Activated naive CD8-positive, alpha-beta T cell (primary cell): ENCODE data around the gene MSH3.
"Not testable (repeated sequence)": the region's sequence is repeated elsewhere in the genome, so short reads cannot be mapped to it uniquely, and the experiment has no call there.

Source experiments
- H3K27ac Mint-ChIP-seq: one replicate; pipeline ENCODE4 v1.8.0; 2021; ENCODE audit warnings: mixed read lengths
- H3K27me3 Mint-ChIP-seq: one replicate; pipeline ENCODE4 v1.8.0; 2021; ENCODE audit warnings: mixed read lengths
- H3K36me3 Mint-ChIP-seq: one replicate; pipeline ENCODE4 v1.8.0; 2021; ENCODE audit warnings: mixed read lengths
- H3K4me1 Mint-ChIP-seq: one replicate; pipeline ENCODE4 v1.8.0; 2021; ENCODE audit warnings: low read depth, mixed read lengths
- H3K4me3 Mint-ChIP-seq: one replicate; pipeline ENCODE4 v1.8.0; 2021; ENCODE audit warnings: mild to moderate bottlenecking, mixed read lengths
- H3K9me3 Mint-ChIP-seq: one replicate; pipeline ENCODE4 v1.8.0; 2021; ENCODE audit warnings: low read depth, mixed read lengths

MSH3 gene

DNA sequence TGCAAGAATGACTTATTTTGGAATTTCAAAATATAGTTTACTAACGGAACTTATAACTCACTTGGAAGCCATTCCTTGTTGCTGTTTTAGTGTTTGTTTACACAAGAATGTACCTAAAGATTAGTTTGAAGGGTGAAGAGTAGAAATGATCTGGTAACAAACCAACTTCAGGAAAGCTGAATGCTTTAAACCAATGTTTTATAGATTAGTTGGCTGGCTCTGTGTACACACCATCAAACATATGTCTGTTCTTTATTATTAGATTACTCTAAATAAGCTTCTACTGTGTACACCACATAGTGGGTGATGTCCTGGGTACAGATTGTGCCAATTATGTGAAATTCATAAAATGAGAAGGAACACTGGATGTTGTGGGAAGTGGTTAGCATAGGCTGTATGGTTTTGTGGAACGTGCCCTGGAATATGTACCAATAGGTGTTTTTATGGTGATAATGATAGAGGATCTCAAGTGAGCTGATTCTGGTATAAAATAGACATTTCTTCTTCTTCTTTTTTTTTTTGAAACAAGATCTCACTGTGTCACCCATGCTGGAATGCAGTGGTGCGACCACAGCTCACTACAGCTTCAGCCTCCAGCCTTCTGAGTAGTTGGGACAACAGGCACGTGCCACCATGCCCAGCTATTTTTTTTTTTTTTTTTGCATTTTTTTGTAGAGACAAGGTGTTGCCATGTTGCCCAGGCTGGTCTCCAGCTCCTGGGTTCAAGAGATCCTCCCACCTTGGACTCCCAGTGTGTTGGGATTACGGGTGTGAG is 109.6 kb downstream of the MSH3 start:
- Mint-ChIP-seq H3K4me1 (peaks cover 37% of the 10 kb centered on the region), H3K4me3 (no peak overlapping the region), H3K36me3 (peaks cover 26% of the 10 kb centered on the region), H3K27ac (no peak overlapping the region), H3K27me3 (no peaks in the 10 kb centered on the region), H3K9me3 (no peaks in the 10 kb centered on the region)

- Mint-ChIP-seq H3K4me3 (no peak overlapping the region), H3K9me3 (no peaks in the 10 kb centered on the region), H3K27ac (no peak overlapping the region), H3K36me3 (peaks cover 22% of the 10 kb centered on the region), H3K4me1 (peaks cover 30% of the 10 kb centered on the region), H3K27me3 (no peaks in the 10 kb centered on the region)
These were observed 110.3 kb downstream of the MSH3 start for GRCh38 chr5:80764786-80765185.

DNA sequence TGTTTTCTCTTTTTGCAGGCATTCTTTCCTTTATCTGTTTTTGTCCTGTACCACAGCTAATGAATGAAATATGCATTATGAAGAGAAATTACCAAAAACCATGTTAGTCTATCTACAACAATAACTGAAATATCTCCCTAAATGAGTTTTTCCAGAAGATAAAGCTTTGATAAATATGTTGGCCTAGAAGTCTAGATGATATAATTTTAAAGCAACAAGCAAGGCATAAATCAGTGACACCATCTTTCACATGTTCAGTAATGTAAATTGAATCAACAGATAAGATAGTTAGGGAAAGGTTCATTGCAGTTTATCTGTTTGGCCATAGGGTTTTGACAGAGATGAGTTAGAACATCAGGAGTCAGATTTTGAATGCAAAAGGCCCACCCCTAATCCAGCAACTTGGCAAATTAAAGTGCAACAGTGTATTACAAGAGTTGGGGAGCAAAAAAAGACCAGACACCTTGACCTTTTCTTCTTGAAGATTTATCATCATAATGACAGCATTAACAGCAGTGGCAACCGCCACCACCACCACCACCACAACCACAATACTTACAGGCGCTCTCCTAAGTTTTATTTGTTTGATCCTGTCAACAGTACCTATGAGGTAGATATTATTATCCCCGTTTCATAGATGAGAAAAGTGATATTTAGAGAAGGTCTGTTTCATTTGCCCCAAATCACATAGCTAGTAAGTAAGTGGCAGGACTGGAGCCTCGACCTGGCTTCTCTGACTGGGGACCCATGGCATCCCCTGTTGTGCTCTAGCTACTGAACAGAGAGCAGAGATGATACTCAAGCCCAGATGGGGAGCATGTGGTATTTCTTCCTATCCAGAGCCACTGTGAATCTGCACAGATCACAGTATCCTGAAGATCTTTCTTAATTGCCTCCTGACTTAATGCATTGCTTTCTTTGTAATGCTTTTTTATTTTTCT is 123.2 kb downstream of the MSH3 start:
- H3K36me3 Mint-ChIP-seq: peaks cover 26% of the 10 kb centered on the region

GRCh38 chr5:80780024-80780423 is 125.6 kb downstream of the MSH3 start:
- H3K9me3 Mint-ChIP-seq: no peaks in the 10 kb centered on the region
- peaks cover 23% of the 10 kb centered on the region for H3K36me3 Mint-ChIP-seq
- peaks cover 19% of the 10 kb centered on the region for H3K4me1 Mint-ChIP-seq
- no peak overlapping the region for H3K4me3 Mint-ChIP-seq
- no peak overlapping the region for H3K27ac Mint-ChIP-seq
- H3K27me3 Mint-ChIP-seq: no peaks in the 10 kb centered on the region

More for the DNA sequence above, 123.2 kb downstream of the MSH3 start:
- peaks cover 4% of the 10 kb centered on the region for H3K9me3 Mint-ChIP-seq
- H3K27ac Mint-ChIP-seq: peak overlapping the region; percentile 43
- H3K4me1 Mint-ChIP-seq: peaks cover 19% of the 10 kb centered on the region
- no peak overlapping the region for H3K4me3 Mint-ChIP-seq
- H3K27me3 Mint-ChIP-seq: no peaks in the 10 kb centered on the region

DNA sequence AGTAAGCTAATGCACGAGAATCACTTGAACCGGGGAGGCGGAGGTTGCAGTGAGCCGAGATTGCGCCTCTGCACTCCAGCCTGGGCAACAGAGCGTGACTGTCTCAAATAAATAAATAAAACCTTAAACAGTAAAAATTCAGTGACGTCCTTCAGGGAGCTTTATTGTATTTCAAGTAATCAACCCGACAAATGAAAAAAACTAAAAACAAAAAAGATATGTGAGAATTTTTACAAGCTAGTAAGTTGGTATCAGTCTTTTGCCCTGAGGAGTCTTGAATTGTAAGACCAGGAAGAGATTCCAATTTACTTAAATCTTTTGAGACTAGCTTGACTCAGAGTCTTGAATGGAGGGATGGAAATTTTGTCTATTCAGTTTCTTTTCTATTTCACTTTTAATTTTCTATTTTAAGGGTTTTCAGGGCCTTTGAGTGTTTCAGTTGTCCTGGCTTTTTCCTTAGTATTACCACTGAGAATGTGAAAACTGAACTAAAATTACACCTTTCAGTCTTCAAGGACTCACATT is 126.4 kb downstream of the MSH3 start:
- Mint-ChIP-seq H3K36me3 (peaks cover 23% of the 10 kb centered on the region), H3K9me3 (no peaks in the 10 kb centered on the region), H3K27me3 (no peaks in the 10 kb centered on the region), H3K4me3 (no peak overlapping the region), H3K27ac (no peak overlapping the region), H3K4me1 (peaks cover 19% of the 10 kb centered on the region)

- no peaks in the 10 kb centered on the region for H3K27me3 Mint-ChIP-seq
- H3K4me3 Mint-ChIP-seq: no peak overlapping the region
- H3K27ac Mint-ChIP-seq: peak overlapping the region; percentile 7
- H3K9me3 Mint-ChIP-seq: no peaks in the 10 kb centered on the region
- H3K4me1 Mint-ChIP-seq: peaks cover 19% of the 10 kb centered on the region
- peaks cover 23% of the 10 kb centered on the region for H3K36me3 Mint-ChIP-seq
These were observed 126.9 kb downstream of the MSH3 start for GRCh38 chr5:80781356-80781755.

DNA sequence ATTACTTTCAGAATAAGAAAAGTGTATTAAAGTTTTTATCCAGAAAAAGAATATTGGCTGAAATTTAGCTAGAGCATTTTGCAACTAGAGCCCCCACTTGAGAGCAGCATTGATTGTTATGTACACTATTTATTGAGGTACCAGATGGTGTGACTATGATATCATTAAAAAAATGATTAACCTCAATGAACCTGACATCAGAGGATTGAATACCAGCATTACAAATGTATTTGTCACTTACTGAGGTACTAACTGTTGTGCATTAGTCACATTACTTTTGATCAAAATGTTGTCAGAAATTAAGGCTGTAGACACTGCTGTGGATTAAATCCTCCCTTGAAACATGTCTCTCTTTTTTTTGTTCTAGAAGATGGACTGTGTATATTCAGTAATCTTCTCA is 128.2 kb downstream of the MSH3 start:
- Mint-ChIP-seq H3K36me3 (peaks cover 18% of the 10 kb centered on the region), H3K27me3 (no peaks in the 10 kb centered on the region)

DNA sequence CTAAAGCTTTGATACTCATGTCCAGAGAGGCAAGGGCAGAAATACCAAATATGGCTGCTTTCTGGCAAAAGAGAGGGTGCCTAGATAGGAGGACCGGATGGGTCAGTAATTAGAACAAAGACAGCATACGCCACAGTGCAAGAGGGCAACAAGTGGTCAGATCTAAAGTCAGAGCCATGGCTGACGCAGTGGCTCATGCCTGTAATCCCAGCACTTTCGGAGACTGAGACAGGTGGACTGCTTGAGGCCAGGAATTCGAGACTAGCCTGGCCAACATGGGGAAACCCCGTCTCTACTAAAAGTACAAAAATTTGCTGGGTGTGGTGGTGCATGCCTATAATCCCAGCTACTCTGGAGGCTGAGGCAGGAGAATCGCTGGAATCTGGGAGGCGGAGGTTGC is 129.3 kb downstream of the MSH3 start:
- not testable (repeated sequence) for H3K4me3 Mint-ChIP-seq, H3K9me3 Mint-ChIP-seq, H3K27me3 Mint-ChIP-seq, H3K27ac Mint-ChIP-seq
- Mint-ChIP-seq H3K4me1 (peaks cover 11% of the 10 kb centered on the region), H3K36me3 (peaks cover 11% of the 10 kb centered on the region)

More for the DNA sequence above, 128.2 kb downstream of the MSH3 start:
- H3K27ac Mint-ChIP-seq: no peak overlapping the region
- no peaks in the 10 kb centered on the region for H3K9me3 Mint-ChIP-seq
- H3K4me1 Mint-ChIP-seq: peaks cover 15% of the 10 kb centered on the region
- H3K4me3 Mint-ChIP-seq: no peak overlapping the region

DNA sequence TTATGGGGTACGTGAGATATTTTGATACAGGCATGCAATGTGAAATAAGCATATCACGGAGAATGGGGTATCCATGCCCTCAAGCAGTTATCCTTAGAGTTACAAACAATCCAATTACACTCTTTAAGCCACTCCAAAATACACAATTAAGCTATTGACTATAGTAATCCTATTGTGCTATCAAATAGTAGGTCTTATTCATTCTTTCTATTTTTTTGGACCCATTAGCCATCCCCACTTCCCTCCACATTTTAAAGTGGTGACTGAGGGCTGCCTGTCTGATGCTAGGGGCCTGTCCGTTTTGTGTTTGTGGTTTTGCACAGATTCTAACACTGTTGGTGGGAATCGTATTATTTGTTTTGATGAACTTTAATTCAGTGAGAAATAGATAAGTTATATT is 130.0 kb downstream of the MSH3 start:
- Mint-ChIP-seq H3K36me3 (peaks cover 11% of the 10 kb centered on the region), H3K27me3 (no peaks in the 10 kb centered on the region), H3K27ac (no peak overlapping the region), H3K9me3 (no peaks in the 10 kb centered on the region), H3K4me3 (no peak overlapping the region), H3K4me1 (peaks cover 15% of the 10 kb centered on the region)

DNA sequence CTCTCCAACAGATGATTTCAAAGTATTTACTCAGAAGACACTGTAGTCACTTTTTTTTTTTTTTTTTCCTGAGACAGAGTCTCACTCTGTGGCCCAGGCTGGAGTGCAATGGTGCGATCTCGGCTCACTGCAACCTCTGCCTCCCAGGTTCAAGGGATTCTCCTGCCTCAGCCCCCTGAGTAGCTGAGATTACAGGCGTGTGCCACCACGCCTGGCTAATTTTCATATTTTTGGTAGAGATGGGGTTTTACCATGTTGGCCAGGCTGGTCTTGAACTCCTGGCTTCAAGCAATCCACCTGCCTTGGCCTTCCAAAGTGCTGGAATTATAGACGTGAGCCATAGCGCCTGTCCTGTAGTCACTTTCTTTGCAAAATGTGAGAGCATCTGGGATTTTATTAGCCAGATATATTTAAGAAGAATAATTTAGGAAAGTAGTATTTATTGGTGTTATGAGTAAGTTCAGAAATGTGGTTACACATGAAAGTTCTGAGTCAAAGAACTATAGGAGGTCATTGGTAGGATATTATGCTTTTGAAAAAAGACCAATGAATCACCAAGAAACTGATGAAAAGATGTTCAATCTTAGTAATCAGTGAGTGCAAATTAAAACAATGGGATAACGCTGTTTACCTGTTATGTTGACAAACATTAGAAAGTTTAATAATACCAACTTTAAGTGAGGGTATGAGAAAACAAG is 135.0 kb downstream of the MSH3 start:
- H3K27ac Mint-ChIP-seq: peak overlapping the region; percentile 54
- H3K4me3 Mint-ChIP-seq, H3K9me3 Mint-ChIP-seq, H3K27me3 Mint-ChIP-seq, H3K36me3 Mint-ChIP-seq, H3K4me1 Mint-ChIP-seq: not testable (repeated sequence)

- H3K4me3 Mint-ChIP-seq: no peak overlapping the region
- no peak overlapping the region for H3K27ac Mint-ChIP-seq
- peaks cover 9% of the 10 kb centered on the region for H3K4me1 Mint-ChIP-seq
- H3K36me3 Mint-ChIP-seq: peaks cover 10% of the 10 kb centered on the region
- no peaks in the 10 kb centered on the region for H3K27me3 Mint-ChIP-seq
- H3K9me3 Mint-ChIP-seq: no peaks in the 10 kb centered on the region
These were observed 136.2 kb downstream of the MSH3 start for GRCh38 chr5:80790698-80791097.

GRCh38 chr5:80793354-80793753 is 138.9 kb downstream of the MSH3 start:
- Mint-ChIP-seq H3K27me3 (no peaks in the 10 kb centered on the region), H3K36me3 (peaks cover 10% of the 10 kb centered on the region), H3K4me1 (peaks cover 9% of the 10 kb centered on the region), H3K9me3 (no peaks in the 10 kb centered on the region), H3K27ac (no peak overlapping the region), H3K4me3 (no peak overlapping the region)

DNA sequence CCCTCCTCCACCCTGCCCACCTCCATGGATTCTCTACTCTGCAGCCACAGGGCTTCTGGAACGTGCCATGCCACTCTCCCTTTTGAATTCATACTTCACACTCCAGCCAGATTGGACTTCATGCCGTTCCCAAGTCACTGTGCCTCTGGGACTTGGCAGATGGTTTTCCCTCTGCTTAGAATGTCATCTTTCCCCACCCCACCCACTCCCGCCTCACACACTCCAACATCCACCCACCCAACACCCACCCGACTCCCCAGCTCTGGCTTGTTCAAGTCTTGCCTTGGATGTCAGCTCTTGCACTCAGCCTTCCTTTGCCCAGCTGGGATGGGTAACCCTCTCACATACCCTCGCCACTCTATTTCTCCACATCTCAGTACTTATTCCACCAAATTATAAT is 142.4 kb downstream of the MSH3 start:
- no peaks in the 10 kb centered on the region for H3K9me3 Mint-ChIP-seq
- peaks cover 1% of the 10 kb centered on the region for H3K4me1 Mint-ChIP-seq
- no peak overlapping the region for H3K4me3 Mint-ChIP-seq
- no peak overlapping the region for H3K27ac Mint-ChIP-seq
- H3K36me3 Mint-ChIP-seq: peaks cover 20% of the 10 kb centered on the region
- H3K27me3 Mint-ChIP-seq: no peaks in the 10 kb centered on the region

DNA sequence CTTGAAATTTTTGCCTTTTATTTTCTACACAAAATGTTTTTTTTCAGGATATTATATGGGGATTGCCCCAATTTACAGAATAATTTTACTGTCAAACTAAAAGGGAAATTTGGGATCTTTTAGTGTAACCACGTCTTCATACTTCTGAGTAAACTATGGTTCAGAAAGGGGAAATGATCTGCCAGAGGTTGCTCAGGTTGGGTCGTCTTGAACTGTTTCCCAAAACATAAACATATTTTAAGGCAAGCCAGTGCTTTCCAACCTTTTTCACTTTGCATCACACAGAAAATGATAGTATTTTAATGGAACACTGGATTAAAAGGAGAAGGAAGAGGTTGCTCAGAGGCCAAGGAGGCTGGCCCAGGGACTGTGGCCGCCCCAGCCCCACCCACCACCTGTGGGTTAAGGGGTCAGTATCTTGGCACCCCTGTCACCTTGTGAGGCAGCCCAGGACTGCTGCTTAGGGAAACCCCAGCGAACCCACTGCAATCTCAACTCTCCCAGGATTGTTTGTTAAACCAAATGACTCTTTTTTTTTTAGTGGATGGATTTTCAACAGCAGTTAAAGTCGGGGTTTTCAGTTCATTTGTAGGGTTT is 143.1 kb downstream of the MSH3 start:
- no peak overlapping the region for H3K4me3 Mint-ChIP-seq
- no peak overlapping the region for H3K27ac Mint-ChIP-seq
- H3K4me1 Mint-ChIP-seq: peaks cover 1% of the 10 kb centered on the region
- H3K36me3 Mint-ChIP-seq: peaks cover 18% of the 10 kb centered on the region
- H3K9me3 Mint-ChIP-seq: no peaks in the 10 kb centered on the region
- H3K27me3 Mint-ChIP-seq: no peaks in the 10 kb centered on the region
